ENCODE results near the gene GALNT16. TPM values are rescaled to one million over a fixed set of nuclear protein-coding genes. Genes with fewer than 3 reads are reported as not detected.

Gene GALNT16
- total RNA-seq, 4 donors from 2014 or later: 2.5 to 11.3 (median 2.8) TPM

DNA sequence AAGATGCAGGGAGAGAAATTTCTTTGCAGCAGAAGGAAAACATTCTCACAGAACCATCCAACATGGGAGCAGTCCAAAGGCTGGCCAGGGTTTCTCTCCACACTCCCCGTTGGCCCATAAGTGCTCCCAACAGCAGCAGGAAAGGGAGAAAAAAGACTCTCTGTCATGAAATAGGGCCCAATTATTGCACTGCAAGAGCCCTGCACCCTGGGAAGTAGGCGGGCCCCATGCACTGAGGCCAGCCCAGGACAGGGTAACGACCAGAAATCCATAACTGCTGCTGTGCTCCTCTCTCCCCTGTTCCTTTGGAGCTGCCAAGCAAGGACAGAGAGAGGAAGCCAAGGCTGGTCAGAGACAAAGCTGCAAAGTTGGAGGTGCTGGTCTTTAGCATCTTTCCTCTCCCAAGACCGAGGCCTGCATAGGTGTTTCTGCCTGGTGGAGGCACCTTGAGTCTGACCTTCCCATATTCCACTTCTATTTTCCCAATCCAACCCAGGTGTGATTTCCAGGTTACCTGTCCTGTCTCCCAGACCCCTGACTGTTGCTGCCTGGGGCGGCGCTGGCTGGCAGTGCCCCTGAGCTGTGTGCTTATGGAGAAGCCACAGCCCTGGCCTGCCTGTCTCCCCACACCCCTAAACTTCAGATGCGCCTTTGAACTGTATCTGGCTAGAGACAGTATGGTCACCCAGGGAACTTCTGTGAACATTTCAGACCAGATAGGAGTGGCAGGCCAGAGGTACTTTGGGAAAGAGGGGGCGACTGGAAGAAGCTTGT lies 6.8 kb downstream of the GALNT16 start:
- no peak for DNase-seq
- Histone ChIP-seq H3K36me3 (no peaks in the 10 kb centered on the region), H3K4me3 (no peak overlapping the region), H3K27ac (no peak overlapping the region), H3K4me1 (peaks cover 0 to 5% (median 4%) of the 10 kb centered on the region in 4 donors), H3K9me3 (no peaks in the 10 kb centered on the region), H3K27me3 (peaks cover 25% of the 10 kb centered on the region)
- WGBS, 2 donors (ENCODE audit: low coverage in 1 of 2): 80 to 84% methylated on average over 2 to 8 of the region's 8 CpGs
- intact Hi-C loops (cut with DNase I; ENCODE audit: low total_unique reads): no loop called here
- in situ Hi-C loops (cut with MboI; ENCODE audit: low pct_ligation_motif_present in 1 of 4, low pct_unique_long_range_greater_than_20kb in 1 of 4, low sequenced_read_pairs in 3 of 4): no loop called here
- TF ChIP-seq EP300 (IDR thresholded peaks at IDR 0.05; ENCODE audit: low read depth) (no peak), POLR2A (IDR thresholded peaks at IDR 0.05) (no peak), POLR2AphosphoS5 (IDR thresholded peaks at IDR 0.05) (no peak)
- TF ChIP-seq, protein P1, sequence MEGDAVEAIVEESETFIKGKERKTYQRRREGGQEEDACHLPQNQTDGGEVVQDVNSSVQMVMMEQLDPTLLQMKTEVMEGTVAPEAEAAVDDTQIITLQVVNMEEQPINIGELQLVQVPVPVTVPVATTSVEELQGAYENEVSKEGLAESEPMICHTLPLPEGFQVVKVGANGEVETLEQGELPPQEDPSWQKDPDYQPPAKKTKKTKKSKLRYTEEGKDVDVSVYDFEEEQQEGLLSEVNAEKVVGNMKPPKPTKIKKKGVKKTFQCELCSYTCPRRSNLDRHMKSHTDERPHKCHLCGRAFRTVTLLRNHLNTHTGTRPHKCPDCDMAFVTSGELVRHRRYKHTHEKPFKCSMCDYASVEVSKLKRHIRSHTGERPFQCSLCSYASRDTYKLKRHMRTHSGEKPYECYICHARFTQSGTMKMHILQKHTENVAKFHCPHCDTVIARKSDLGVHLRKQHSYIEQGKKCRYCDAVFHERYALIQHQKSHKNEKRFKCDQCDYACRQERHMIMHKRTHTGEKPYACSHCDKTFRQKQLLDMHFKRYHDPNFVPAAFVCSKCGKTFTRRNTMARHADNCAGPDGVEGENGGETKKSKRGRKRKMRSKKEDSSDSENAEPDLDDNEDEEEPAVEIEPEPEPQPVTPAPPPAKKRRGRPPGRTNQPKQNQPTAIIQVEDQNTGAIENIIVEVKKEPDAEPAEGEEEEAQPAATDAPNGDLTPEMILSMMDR (IDR thresholded peaks at IDR 0.05): no peak

DNA sequence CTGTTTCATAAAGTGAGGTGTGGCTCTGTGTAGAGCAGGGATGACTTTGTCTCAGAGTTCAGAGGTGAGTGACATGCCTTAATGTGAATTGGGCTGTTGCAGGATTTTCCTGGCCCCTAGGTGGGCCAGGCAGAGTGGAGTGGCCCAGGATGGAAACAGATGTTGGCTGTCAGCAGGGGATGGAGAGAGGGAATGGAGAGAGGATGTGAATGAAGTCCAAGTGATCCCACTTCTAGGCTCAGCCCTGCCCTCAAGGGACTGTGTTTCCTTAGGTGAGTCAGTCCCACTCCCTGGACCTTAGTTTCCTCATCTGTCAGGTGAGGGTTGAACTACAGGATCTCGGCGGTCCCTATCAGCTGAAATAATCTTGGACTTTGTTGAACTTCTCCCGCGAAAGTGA lies 7.5 kb downstream of the GALNT16 start:
- TF ChIP-seq POLR2A (IDR thresholded peaks at IDR 0.05): no peak
- TF ChIP-seq EP300 (IDR thresholded peaks at IDR 0.05; ENCODE audit: low read depth): no peak
- TF ChIP-seq, protein P1 (IDR thresholded peaks at IDR 0.05): no peak
- intact Hi-C loops (cut with DNase I; ENCODE audit: low total_unique reads): no loop called here
- peaks cover 18% of the 10 kb centered on the region for H3K27me3 ChIP-seq
- DNase-seq: no peak
- in situ Hi-C loops (cut with MboI; ENCODE audit: low pct_ligation_motif_present in 1 of 4, low pct_unique_long_range_greater_than_20kb in 1 of 4, low sequenced_read_pairs in 3 of 4): no loop called here
- H3K4me1 ChIP-seq: no peaks in the 10 kb centered on the region
- H3K27ac ChIP-seq: no peak overlapping the region
- WGBS, 2 donors (ENCODE audit: low coverage in 1 of 2): 87% methylated on average over 4 of the region's 4 CpGs; no CpG with 5 or more reads in 1 of the 2 donors
- H3K9me3 ChIP-seq: no peaks in the 10 kb centered on the region
- H3K36me3 ChIP-seq: no peaks in the 10 kb centered on the region
- no peak overlapping the region for H3K4me3 ChIP-seq

DNA sequence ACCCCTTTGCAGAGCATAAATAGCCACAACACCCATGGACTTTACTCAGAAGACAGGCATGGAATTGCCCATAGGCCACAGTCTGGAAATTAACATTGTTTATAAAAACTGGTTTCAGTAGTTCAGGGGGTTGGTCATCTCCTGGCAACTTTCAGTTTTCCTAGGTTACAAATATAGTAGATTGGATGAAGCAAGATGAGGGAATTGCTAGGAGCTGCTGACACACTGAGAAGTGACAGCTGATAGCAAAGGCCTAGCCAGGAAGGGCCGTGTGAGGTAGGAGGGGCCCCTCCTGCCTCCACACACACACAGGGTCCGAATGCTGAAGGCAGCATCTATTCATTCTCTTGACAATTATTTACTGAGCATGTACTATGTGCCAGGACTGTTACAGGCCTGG lies 8.3 kb downstream of the GALNT16 start:
- in situ Hi-C loops (cut with MboI; ENCODE audit: low pct_ligation_motif_present in 1 of 4, low pct_unique_long_range_greater_than_20kb in 1 of 4, low sequenced_read_pairs in 3 of 4): no loop called here
- Histone ChIP-seq H3K9me3 (no peaks in the 10 kb centered on the region), H3K4me3 (no peak overlapping the region), H3K36me3 (no peaks in the 10 kb centered on the region), H3K27ac (no peak overlapping the region), H3K27me3 (peaks cover 10% of the 10 kb centered on the region), H3K4me1 (no peaks in the 10 kb centered on the region)
- intact Hi-C loops (cut with DNase I; ENCODE audit: low total_unique reads): no loop called here
- TF ChIP-seq POLR2A (IDR thresholded peaks at IDR 0.05): no peak
- TF ChIP-seq POLR2AphosphoS5 (IDR thresholded peaks at IDR 0.05): no peak
- TF ChIP-seq, protein P1 (IDR thresholded peaks at IDR 0.05): no peak
- no peak for TF ChIP-seq EP300 (IDR thresholded peaks at IDR 0.05; ENCODE audit: low read depth)
- WGBS, 2 donors (ENCODE audit: low coverage in 1 of 2): 62 to 83% methylated on average over 1 to 2 of the region's 2 CpGs
- DNase-seq: no peak

DNA sequence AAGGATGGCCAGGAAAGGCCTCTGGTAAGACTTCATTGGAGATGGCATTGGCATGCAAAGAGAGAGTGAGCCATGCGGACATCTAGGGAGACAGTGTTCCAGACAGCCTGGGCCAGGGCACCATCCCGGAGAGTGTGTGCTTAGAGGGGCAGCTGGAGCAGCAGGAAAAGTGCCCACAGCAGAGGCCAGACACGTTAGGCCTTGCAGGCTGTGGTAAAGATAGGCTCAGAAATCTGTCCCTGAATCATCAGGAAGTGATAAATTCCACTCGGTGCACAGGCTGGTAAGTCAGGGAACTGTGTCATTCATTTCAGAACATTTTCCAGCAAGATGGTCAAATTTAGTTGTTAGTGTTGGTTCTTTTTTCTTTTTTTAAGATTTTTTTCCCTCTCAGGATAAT lies 8.8 kb downstream of the GALNT16 start:
- H3K4me1 ChIP-seq: no peaks in the 10 kb centered on the region
- peaks cover 6% of the 10 kb centered on the region for H3K27me3 ChIP-seq
- no peak for DNase-seq
- H3K27ac ChIP-seq: no peak overlapping the region
- in situ Hi-C loops (cut with MboI; ENCODE audit: low pct_ligation_motif_present in 1 of 4, low pct_unique_long_range_greater_than_20kb in 1 of 4, low sequenced_read_pairs in 3 of 4): no loop called here
- 30 to 65% methylated on average over 2 to 4 of the region's 4 CpGs for WGBS, 2 donors (ENCODE audit: low coverage in 1 of 2)
- H3K9me3 ChIP-seq: no peaks in the 10 kb centered on the region
- no peak overlapping the region for H3K4me3 ChIP-seq
- H3K36me3 ChIP-seq: no peaks in the 10 kb centered on the region
- intact Hi-C loops (cut with DNase I; ENCODE audit: low total_unique reads): no loop called here
- no peak for TF ChIP-seq POLR2A (IDR thresholded peaks at IDR 0.05)
- TF ChIP-seq, protein P1 (IDR thresholded peaks at IDR 0.05): no peak
- TF ChIP-seq EP300 (IDR thresholded peaks at IDR 0.05; ENCODE audit: low read depth): no peak
- TF ChIP-seq POLR2AphosphoS5 (IDR thresholded peaks at IDR 0.05): no peak

All from transverse colon (tissue), 4 donors.